Measurements from ENCODE around the gene CTBP2. TPM values are rescaled to one million over a fixed set of nuclear protein-coding genes. Genes with fewer than 3 reads are reported as not detected.
A peak's percentile ranks its signal among the peaks of the same experiment; 100 is the strongest.

Gene CTBP2
- polyA plus RNA-seq, 1 experiment, result 72.9 TPM

DNA sequence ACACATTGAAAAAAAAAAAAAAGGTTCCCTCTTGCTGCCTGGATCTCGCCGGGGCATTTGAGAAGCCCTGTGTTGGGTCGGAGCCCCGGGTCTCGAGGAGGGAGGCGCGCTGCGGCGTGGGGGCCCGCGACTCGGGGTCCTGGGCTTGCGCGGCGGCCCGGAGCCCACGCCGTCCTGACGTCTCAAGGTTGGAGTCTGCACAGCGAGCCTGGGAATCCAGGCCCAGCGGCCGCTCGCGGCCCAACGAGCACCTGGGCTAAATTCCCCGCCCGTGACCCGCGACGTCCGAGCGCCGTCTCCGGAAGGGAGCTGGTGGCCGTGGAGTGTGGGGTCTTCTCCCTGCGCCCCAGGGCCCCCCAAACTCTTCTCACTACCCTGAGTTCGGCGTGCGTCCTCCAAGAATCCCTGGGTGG is 1.4 kb upstream of the CTBP2 start:
- POLR2A ChIA-PET, result no interaction called here
- TF ChIP-seq CTCF (IDR thresholded peaks at IDR 0.05; ENCODE audit: insufficient read depth, low read depth, low read length), result no peak
- Histone ChIP-seq H3K27me3 (ENCODE audit: control insufficient read depth, insufficient read depth, low read length) (no peaks in the 10 kb centered on the region), H3K4me3 (ENCODE audit: low read depth, low read length) (peak overlapping the region; percentile 73), H3K36me3 (ENCODE audit: control insufficient read depth, insufficient read depth, low read length) (no peaks in the 10 kb centered on the region)
- no peak for DNase-seq (ENCODE audit: low read depth)
- CTCF ChIA-PET, result interaction anchor here (1.0 kb wide), 2 partner anchors 182 to 184 kb away, joined by 5 to 7 read pairs; no protein-coding TSS in a partner anchor

DNA sequence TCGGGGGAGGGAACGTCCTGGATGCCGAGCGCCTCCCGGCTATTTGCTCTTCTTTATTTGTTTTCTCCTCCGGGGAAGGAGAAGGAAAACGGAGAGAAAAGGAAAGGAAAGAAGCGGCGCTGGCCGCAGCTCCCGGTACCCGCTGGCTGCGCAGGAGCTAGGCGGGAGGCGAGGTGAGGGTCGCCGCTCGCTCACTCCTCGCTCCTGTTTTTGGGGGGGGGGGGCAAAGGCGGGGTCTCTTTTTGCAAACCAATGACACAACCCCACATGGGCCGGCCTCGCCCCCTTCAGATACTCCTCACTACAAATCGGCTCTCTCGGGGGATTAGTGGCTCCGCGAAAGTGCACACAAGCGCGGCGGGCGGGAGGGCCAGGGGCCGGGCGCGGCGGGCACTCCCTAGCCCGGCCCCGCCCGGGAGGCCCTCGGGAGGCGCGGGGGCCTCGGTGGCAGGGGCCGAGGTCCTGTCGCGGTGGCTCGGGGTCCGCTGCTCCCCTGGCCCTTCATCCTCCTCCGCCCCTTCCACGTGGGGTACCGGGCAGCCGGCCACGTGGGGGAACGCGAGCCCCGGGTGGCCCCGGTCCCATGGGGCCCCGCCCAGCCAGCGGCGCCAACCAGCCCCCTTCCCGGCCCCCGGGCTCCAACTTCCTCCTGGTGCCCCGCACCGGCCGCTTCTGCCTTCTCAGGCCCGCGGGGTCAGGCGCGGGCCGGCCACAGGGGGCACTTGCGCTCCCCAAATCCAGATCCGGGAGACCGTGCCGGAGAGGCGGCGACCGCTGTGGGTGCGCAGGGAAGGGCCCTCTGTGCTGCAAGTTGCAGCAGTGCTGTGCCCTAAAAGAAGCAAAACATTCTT is 718 bp upstream of the CTBP2 start:
- no peaks in the 10 kb centered on the region for H3K27me3 ChIP-seq (ENCODE audit: control insufficient read depth, insufficient read depth, low read length)
- TF ChIP-seq CTCF (IDR thresholded peaks at IDR 0.05; ENCODE audit: insufficient read depth, low read depth, low read length), result peak; percentile 68
- peak overlapping the region; percentile 73 for H3K4me3 ChIP-seq (ENCODE audit: low read depth, low read length)
- ChIA-PET POLR2A (no interaction called here), CTCF (interaction anchor here (1.0 kb wide), 1 partner anchor 182 kb away, joined by 7 read pairs; no protein-coding TSS in a partner anchor)
- DNase-seq (ENCODE audit: low read depth), result no peak
- no peaks in the 10 kb centered on the region for H3K36me3 ChIP-seq (ENCODE audit: control insufficient read depth, insufficient read depth, low read length)

DNA sequence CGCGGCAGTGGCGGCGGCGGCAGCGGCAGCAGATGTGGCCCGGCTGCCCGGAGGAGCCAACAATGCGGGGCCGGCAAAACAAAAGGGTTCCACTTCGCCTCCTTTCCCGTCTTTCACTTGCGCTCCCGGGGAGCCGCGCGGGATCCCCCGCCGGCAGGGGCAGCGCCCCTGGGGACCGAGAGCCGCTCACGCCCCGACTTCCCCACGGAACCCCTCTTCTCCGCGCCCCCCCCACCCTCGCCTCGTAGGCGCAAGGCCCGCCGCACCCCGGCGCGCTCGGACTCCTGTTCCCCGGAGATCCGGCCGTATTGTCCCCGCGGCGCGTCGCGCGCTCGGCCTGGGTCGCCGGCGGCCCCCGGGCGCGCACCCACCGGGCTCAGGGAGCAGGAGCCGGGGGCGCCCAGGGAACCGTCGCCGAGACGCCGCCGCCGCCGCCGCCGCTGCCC is 854 bp downstream of the CTBP2 start:
- Histone ChIP-seq H3K36me3 (ENCODE audit: control insufficient read depth, insufficient read depth, low read length) (no peaks in the 10 kb centered on the region), H3K27me3 (ENCODE audit: control insufficient read depth, insufficient read depth, low read length) (no peaks in the 10 kb centered on the region), H3K4me3 (ENCODE audit: low read depth, low read length) (peak overlapping the region; percentile 73)
- DNase-seq (ENCODE audit: low read depth), result no peak
- TF ChIP-seq CTCF (IDR thresholded peaks at IDR 0.05; ENCODE audit: insufficient read depth, low read depth, low read length), result no peak
- ChIA-PET CTCF (no interaction called here), POLR2A (no interaction called here)

DNA sequence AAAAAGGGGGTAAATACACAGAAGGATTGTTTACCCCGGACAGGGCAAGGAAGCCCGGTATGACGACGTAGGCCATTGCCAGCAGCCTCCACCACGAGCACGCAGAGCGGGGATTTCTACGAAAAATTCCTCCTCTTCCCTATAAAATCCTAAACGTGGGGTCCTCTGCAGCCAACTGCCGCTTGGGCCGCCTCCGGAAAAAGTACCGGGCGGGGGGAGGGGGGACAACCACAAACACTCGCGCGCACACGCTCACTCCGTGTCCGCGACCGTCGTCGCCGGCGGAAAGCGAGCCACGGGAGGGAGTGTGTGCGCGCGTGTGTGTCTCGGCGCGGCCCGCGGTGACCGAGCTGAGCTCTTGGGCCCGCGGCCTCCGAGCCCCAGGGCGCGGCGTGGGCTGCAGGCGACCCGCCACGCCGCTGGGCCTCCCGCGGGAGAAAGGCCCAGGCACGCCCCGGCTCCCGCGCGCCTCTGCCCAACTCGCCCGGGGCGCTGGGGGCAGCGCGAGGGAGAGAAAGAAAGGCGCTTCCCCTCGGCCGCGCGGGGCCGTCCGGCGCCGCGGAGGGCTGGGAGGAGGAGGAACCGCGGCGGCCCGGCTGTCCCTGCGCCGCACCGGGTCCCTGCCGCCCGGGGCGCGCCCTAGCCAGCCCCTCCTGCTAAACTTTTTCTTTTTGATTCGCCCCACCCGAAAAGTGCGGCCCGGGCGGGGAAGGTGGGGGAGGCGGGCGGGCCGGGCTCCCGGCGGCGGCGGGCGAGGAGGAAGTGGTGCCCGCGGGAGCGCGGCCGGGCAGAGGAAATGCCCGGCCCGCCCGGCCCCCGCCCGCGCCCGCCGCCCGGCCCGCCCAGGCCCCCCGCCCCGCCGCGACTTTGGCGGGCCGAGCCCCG is 1.5 kb downstream of the CTBP2 start:
- no peak for DNase-seq (ENCODE audit: low read depth)
- H3K36me3 ChIP-seq (ENCODE audit: control insufficient read depth, insufficient read depth, low read length), result no peaks in the 10 kb centered on the region
- no peak for TF ChIP-seq CTCF (IDR thresholded peaks at IDR 0.05; ENCODE audit: insufficient read depth, low read depth, low read length)
- H3K27me3 ChIP-seq (ENCODE audit: control insufficient read depth, insufficient read depth, low read length), result no peaks in the 10 kb centered on the region
- H3K4me3 ChIP-seq (ENCODE audit: low read depth, low read length), result peak overlapping the region; percentile 73
- POLR2A ChIA-PET, result no interaction called here
- CTCF ChIA-PET, result interaction anchor here (0.7 kb wide), 1 partner anchor 631 kb away, joined by 3 read pairs; no protein-coding TSS in a partner anchor

DNA sequence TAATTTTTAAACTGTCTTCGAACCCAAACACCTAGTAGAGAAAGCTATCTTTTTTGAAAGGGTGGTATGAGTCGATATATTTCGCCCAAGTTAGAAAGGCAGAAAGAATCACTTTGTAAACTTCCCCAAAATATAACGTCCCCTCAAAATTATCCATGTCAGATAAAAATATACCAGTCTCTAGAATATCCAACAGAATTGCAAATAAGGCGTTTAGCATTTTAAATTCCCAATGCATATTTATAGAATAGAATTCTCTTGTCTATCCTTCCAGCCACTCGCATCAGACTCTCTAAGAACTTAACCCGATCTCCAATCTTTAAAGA is 2.1 kb downstream of the CTBP2 start:
- POLR2A ChIA-PET, result no interaction called here
- Histone ChIP-seq H3K36me3 (ENCODE audit: control insufficient read depth, insufficient read depth, low read length) (no peaks in the 10 kb centered on the region), H3K4me3 (ENCODE audit: low read depth, low read length) (peak overlapping the region; percentile 73), H3K27me3 (ENCODE audit: control insufficient read depth, insufficient read depth, low read length) (no peaks in the 10 kb centered on the region)
- no peak for TF ChIP-seq CTCF (IDR thresholded peaks at IDR 0.05; ENCODE audit: insufficient read depth, low read depth, low read length)
- CTCF ChIA-PET, result interaction anchor here (0.7 to 1.9 kb wide), 2 partner anchors 95 to 631 kb away, joined by 3 to 5 read pairs; no protein-coding TSS in a partner anchor
- no peak for DNase-seq (ENCODE audit: low read depth)
